HepG2 (cell line): ENCODE results near the gene TWNK. TPM values are rescaled to one million over a fixed set of nuclear protein-coding genes. Genes with fewer than 3 reads are reported as not detected.

Source experiments
- DR1 ChIP-seq: sonication (generic); formaldehyde crosslinking; IDR thresholded peaks from 2 replicates; pipeline ENCODE4 v1.8.0; 2021; ENCODE audit warnings: mild to moderate bottlenecking, missing genetic modification reagents, inconsistent platforms
- EED ChIP-seq: sonication (generic); formaldehyde crosslinking; IDR thresholded peaks from 2 replicates; pipeline ENCODE4 v1.5.0; 2020; ENCODE audit warnings: mild to moderate bottlenecking, missing genetic modification reagents
- FOXK2 ChIP-seq: fragments of 450-650 bp; IDR thresholded peaks from 2 replicates; pipeline ENCODE4 v1.6.1; 2016
- GATA4 ChIP-seq: sonication (generic); IDR thresholded peaks from 2 replicates; pipeline ENCODE4 v1.6.1; 2016; ENCODE audit warnings: antibody characterized with exemption, low read depth, borderline replicate concordance
- MLLT10 ChIP-seq: sonication (generic); formaldehyde crosslinking; IDR thresholded peaks from 2 replicates; pipeline ENCODE4 v1.4.0; 2020; ENCODE audit warnings: missing genetic modification reagents
- NRL ChIP-seq: sonication (generic); formaldehyde crosslinking; IDR thresholded peaks from 2 replicates; pipeline ENCODE4 v1.5.0; 2020; ENCODE audit warnings: missing genetic modification reagents, mild to moderate bottlenecking, moderate library complexity, borderline replicate concordance
- SAP130 ChIP-seq: IDR thresholded peaks from 2 replicates; pipeline ENCODE4 v1.6.1; 2016; ENCODE audit warnings: low read depth
- SNAPC2 ChIP-seq: sonication (generic); formaldehyde crosslinking; IDR thresholded peaks from 2 replicates; pipeline ENCODE4 v1.8.1; 2022; ENCODE audit warnings: mild to moderate bottlenecking, missing genetic modification reagents
- STAG1 ChIP-seq: sonication (generic); formaldehyde crosslinking; IDR thresholded peaks from 2 replicates; pipeline ENCODE4 v1.4.0; 2020; ENCODE audit warnings: missing genetic modification reagents
- TBL1XR1 ChIP-seq: fragments of 150-350 bp; IDR thresholded peaks from 2 replicates; pipeline ENCODE4 v1.6.1; 2014; ENCODE audit warnings: borderline replicate concordance, low read length; ENCODE audit not compliant: partially characterized antibody
- ZC3H4 ChIP-seq: sonication (generic); formaldehyde crosslinking; IDR thresholded peaks from 2 replicates; pipeline ENCODE4 v1.4.0; 2020; ENCODE audit warnings: missing genetic modification reagents, borderline replicate concordance
- ZNF205 ChIP-seq: IDR thresholded peaks from 2 replicates; pipeline ENCODE4 v1.6.1; 2018; ENCODE audit warnings: missing biosample characterization, missing genetic modification reagents
- ZNF354B ChIP-seq: sonication (generic); formaldehyde crosslinking; IDR thresholded peaks from 2 replicates; pipeline ENCODE4 v1.8.0; 2022; ENCODE audit warnings: mild to moderate bottlenecking, missing genetic modification reagents
- ZNF382 ChIP-seq: sonication (generic); formaldehyde crosslinking; IDR thresholded peaks from 2 replicates; pipeline ENCODE4 v1.5.0; 2020; ENCODE audit warnings: missing genetic modification reagents, mild to moderate bottlenecking, borderline replicate concordance
- ZNF75D ChIP-seq: sonication (generic); formaldehyde crosslinking; IDR thresholded peaks from 2 replicates; pipeline ENCODE4 v1.8.1; 2023; ENCODE audit warnings: missing genetic modification reagents, mild to moderate bottlenecking, borderline replicate concordance
- polyA plus RNA-seq, 8 experiments: library from polyadenylated mRNA; depleted of rRNA in 3 of 8; stranded (reverse) in 7 of 8; unstranded in 1 of 8; fragments of >200 nt; fragmentation: Illumina TruSeq in 4 of 8; extraction: Trizol in 4 of 8; gene quantifications; 2 replicates each; pipeline versions ENCODE4 v1.2.1 to v1.2.3, GENCODE V29; 2011 to 2016; ENCODE audit warnings: low read depth in 4 of 8, missing spikeins in 1 of 8, mixed read lengths in 1 of 8; ENCODE audit not compliant: insufficient read depth in 1 of 8
- total RNA-seq, 5 experiments: library from RNA; depleted of rRNA; stranded (reverse); fragments of >200 nt; fragmentation: Illumina TruSeq; extraction: Trizol; gene quantifications; 2 replicates each; pipeline ENCODE4 v1.2.3, GENCODE V29; 2016; ENCODE audit warnings: low read depth in 1 of 5
- TF ChIP-seq, protein P1 (sequence below): sonication (generic); formaldehyde crosslinking; IDR thresholded peaks from 2 replicates; pipeline ENCODE4 v1.8.0; 2022; ENCODE audit warnings: mild to moderate bottlenecking, missing genetic modification reagents, borderline replicate concordance
- TF ChIP-seq, protein P2 (sequence below), 2 experiments: fragments of 450-650 bp in 1 of 2; sonication (generic) in 1 of 2; formaldehyde crosslinking in 1 of 2; IDR thresholded peaks; 2 replicates each; pipeline versions ENCODE4 v1.6.1 to v1.8.0; 2016 to 2022; ENCODE audit warnings: antibody characterized with exemption in 1 of 2, mild to moderate bottlenecking in 1 of 2, missing genetic modification reagents in 1 of 2

TWNK gene
- total and polyA plus RNA-seq, 2 of the 13 experiments (the other 11 are each of a cell fraction or from before 2014, with no cell fraction given), result 10.7 to 16.5 TPM

DNA sequence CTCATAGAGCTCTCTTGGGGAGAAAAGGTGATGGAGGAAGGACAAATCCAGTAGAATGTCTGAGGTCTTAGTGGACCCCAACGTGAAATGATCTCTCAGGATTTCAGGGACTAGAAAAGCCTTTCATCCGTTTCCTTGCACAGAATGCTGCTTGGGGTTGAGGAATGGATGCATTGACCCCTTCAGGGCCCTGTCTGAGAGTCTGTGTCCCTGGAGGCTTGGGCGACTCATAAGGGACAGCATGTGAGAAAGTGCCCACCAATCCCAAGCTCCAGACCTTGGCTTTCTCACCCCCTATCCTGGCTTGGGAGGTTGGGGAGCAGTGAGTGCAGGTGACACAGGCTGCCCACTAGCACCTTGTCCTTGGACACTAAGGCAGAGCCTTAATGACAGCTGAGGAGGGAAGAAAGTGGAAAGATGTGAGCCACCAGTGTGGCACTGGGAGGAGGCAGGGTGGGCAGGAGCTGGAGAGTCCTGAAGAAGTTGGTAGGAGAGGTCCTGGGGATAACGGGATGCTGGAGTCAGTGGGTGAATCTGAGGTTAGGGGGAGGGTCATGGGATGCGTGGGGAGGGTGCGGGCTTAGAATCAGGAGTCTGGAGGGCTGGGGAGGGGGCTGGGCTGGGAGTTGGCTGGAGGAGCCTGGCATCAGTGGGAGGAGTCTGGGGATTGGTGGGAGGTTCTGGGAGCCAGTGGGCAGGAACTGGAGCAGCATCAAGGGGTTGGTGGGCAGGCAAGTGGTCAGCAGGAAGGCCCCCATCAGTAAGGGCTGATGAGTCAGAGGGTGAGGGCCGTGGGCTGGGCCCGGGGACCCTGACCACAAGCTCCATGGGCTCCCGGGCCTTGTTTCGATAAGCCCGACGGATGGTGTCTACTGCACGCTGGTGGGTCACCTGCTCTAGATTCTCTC is 20.8 kb downstream of the TWNK start (continued):
- TF ChIP-seq ZNF382, result no peak
- TF ChIP-seq SNAPC2 (CRISPR knock-in tag), result no peak
- no peak for TF ChIP-seq TBL1XR1
- TF ChIP-seq, protein P1, sequence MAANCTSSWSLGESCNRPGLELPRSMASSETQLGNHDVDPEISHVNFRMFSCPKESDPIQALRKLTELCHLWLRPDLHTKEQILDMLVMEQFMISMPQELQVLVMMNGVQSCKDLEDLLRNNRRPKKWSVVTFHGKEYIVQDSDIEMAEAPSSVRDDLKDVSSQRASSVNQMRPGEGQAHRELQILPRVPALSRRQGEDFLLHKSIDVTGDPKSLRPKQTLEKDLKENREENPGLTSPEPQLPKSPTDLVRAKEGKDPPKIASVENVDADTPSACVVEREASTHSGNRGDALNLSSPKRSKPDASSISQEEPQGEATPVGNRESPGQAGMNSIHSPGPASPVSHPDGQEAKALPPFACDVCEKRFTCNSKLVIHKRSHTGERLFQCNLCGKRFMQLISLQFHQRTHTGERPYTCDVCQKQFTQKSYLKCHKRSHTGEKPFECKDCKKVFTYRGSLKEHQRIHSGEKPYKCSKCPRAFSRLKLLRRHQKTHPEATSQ (CRISPR knock-in tag), result no peak
- no peak for TF ChIP-seq ZNF205 (CRISPR knock-in tag)
- no peak for TF ChIP-seq ZNF75D (CRISPR knock-in tag)
- TF ChIP-seq, protein P2, sequence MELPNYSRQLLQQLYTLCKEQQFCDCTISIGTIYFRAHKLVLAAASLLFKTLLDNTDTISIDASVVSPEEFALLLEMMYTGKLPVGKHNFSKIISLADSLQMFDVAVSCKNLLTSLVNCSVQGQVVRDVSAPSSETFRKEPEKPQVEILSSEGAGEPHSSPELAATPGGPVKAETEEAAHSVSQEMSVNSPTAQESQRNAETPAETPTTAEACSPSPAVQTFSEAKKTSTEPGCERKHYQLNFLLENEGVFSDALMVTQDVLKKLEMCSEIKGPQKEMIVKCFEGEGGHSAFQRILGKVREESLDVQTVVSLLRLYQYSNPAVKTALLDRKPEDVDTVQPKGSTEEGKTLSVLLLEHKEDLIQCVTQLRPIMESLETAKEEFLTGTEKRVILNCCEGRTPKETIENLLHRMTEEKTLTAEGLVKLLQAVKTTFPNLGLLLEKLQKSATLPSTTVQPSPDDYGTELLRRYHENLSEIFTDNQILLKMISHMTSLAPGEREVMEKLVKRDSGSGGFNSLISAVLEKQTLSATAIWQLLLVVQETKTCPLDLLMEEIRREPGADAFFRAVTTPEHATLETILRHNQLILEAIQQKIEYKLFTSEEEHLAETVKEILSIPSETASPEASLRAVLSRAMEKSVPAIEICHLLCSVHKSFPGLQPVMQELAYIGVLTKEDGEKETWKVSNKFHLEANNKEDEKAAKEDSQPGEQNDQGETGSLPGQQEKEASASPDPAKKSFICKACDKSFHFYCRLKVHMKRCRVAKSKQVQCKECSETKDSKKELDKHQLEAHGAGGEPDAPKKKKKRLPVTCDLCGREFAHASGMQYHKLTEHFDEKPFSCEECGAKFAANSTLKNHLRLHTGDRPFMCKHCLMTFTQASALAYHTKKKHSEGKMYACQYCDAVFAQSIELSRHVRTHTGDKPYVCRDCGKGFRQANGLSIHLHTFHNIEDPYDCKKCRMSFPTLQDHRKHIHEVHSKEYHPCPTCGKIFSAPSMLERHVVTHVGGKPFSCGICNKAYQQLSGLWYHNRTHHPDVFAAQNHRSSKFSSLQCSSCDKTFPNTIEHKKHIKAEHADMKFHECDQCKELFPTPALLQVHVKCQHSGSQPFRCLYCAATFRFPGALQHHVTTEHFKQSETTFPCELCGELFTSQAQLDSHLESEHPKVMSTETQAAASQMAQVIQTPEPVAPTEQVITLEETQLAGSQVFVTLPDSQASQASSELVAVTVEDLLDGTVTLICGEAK (IDR thresholded peaks at IDR 0.05), result no peak
- TF ChIP-seq, protein P2 (CRISPR knock-in tag; IDR thresholded peaks at IDR 0.05), result no peak
- no peak for TF ChIP-seq FOXK2
- 0 out of 2 replicates have a peak, but pooled peaks have one; percentile 5 for TF ChIP-seq SAP130 (CRISPR knock-in tag)
- no peak for TF ChIP-seq GATA4
- TF ChIP-seq DR1 (CRISPR knock-in tag), result no peak
- TF ChIP-seq ZNF354B (CRISPR knock-in tag), result no peak
- TF ChIP-seq EED, result no peak
- no peak for TF ChIP-seq NRL
- no peak for TF ChIP-seq MLLT10 (CRISPR knock-in tag)
- no peak for TF ChIP-seq STAG1 (CRISPR knock-in tag)
- no peak for TF ChIP-seq ZC3H4 (CRISPR knock-in tag)
